ENCODE results near the gene SLC39A9. TPM values are rescaled to one million over a fixed set of nuclear protein-coding genes. Genes with fewer than 3 reads are reported as not detected.

The SLC39A9 gene
- total and polyA plus RNA-seq, 2 of the 13 experiments (the other 11 are each of a cell fraction or from before 2014, with no cell fraction given), result 46.6 to 69.5 TPM

- ATAC-seq (no peak), DNase-seq (ENCODE audit: low spot score) (no peak), FAIRE-seq (no peak)
- Histone ChIP-seq H3K4me3 (replicated peaks in 1 of 3; ENCODE audit: insufficient read depth in 1 of 3, low read depth in 2 of 3, low read length in 3 of 3) (no peak overlapping the region), H2AFZ (ENCODE audit: low read length) (no peak overlapping the region), H3K27me3 (ENCODE audit: control insufficient read depth in 1 of 2, insufficient read depth in 2 of 2, low read length in 2 of 2) (peaks cover 1 to 14% of the 10 kb centered on the region in 2 experiments; a peak in 1 of 5 replicates), H3K27ac (ENCODE audit: extremely low read length, insufficient read depth, low read length) (no peak overlapping the region), H4K20me1 (ENCODE audit: insufficient read depth, low read length) (no peaks in the 10 kb centered on the region), H3K9ac (ENCODE audit: insufficient read depth, low read depth, low read length) (no peak overlapping the region), H3K36me3 (replicated peaks in 1 of 2; ENCODE audit: control insufficient read depth in 1 of 2, insufficient read depth in 2 of 2, low read length in 2 of 2) (no peaks in the 10 kb centered on the region), H3K4me1 (ENCODE audit: insufficient read depth, low read length) (peaks cover 30% of the 10 kb centered on the region), H3K4me2 (ENCODE audit: low read depth, low read length) (no peak overlapping the region), H3K9me3 (ENCODE audit: low read length) (no peaks in the 10 kb centered on the region), H3K79me2 (ENCODE audit: insufficient read depth, low read length) (no peaks in the 10 kb centered on the region)
- CTCF ChIA-PET (ENCODE audit: low intra/inter-chr PET ratio, low total read pairs), result no interaction called here
- 39% methylated on average over 6 of the region's 7 CpGs for WGBS (ENCODE audit: low lambda C conversion rate)
- intact Hi-C loops (cut with micrococcal nuclease; ENCODE audit: unreplicated experiment) (loop anchor here (1.0 kb wide), 1 partner anchor 28 kb away; no protein-coding TSS in a partner anchor), in situ Hi-C loops (cut with HindIII; ENCODE audit: extremely low pct_ligation_motif_present, low pct_unique_long_range_greater_than_20kb) (no loop called here)
- POLR2A ChIA-PET, result no interaction called here
- BruUV-seq (replicated peaks), result no TSS peak
- no peak for TF ChIP-seq ZNF607 (CRISPR knock-in tag; IDR thresholded peaks at IDR 0.05; ENCODE audit: borderline replicate concordance)
- TF ChIP-seq, protein P1, sequence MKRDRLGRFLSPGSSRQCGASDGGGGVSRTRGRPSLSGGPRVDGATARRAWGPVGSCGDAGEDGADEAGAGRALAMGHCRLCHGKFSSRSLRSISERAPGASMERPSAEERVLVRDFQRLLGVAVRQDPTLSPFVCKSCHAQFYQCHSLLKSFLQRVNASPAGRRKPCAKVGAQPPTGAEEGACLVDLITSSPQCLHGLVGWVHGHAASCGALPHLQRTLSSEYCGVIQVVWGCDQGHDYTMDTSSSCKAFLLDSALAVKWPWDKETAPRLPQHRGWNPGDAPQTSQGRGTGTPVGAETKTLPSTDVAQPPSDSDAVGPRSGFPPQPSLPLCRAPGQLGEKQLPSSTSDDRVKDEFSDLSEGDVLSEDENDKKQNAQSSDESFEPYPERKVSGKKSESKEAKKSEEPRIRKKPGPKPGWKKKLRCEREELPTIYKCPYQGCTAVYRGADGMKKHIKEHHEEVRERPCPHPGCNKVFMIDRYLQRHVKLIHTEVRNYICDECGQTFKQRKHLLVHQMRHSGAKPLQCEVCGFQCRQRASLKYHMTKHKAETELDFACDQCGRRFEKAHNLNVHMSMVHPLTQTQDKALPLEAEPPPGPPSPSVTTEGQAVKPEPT (CRISPR knock-in tag; IDR thresholded peaks at IDR 0.05; ENCODE audit: low read depth), result no peak
- TF ChIP-seq MTERF4 (CRISPR knock-in tag; IDR thresholded peaks at IDR 0.05), result no peak
- no peak for TF ChIP-seq MXD4 (CRISPR knock-in tag; IDR thresholded peaks at IDR 0.05)
- TF ChIP-seq POGZ (CRISPR knock-in tag; IDR thresholded peaks at IDR 0.05), result no peak
- TF ChIP-seq ZNF362 (CRISPR knock-in tag; IDR thresholded peaks at IDR 0.05; ENCODE audit: borderline replicate concordance), result no peak
- TF ChIP-seq ZMAT3 (CRISPR knock-in tag; conservative IDR thresholded peaks at IDR 0.05), result no peak
- no peak for TF ChIP-seq GZF1 (CRISPR knock-in tag; IDR thresholded peaks at IDR 0.05)
- TF ChIP-seq CHD4 (IDR thresholded peaks at IDR 0.05; ENCODE audit: borderline replicate concordance, low read length), result no peak
- TF ChIP-seq, protein P2, sequence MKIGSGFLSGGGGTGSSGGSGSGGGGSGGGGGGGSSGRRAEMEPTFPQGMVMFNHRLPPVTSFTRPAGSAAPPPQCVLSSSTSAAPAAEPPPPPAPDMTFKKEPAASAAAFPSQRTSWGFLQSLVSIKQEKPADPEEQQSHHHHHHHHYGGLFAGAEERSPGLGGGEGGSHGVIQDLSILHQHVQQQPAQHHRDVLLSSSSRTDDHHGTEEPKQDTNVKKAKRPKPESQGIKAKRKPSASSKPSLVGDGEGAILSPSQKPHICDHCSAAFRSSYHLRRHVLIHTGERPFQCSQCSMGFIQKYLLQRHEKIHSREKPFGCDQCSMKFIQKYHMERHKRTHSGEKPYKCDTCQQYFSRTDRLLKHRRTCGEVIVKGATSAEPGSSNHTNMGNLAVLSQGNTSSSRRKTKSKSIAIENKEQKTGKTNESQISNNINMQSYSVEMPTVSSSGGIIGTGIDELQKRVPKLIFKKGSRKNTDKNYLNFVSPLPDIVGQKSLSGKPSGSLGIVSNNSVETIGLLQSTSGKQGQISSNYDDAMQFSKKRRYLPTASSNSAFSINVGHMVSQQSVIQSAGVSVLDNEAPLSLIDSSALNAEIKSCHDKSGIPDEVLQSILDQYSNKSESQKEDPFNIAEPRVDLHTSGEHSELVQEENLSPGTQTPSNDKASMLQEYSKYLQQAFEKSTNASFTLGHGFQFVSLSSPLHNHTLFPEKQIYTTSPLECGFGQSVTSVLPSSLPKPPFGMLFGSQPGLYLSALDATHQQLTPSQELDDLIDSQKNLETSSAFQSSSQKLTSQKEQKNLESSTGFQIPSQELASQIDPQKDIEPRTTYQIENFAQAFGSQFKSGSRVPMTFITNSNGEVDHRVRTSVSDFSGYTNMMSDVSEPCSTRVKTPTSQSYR (CRISPR knock-in tag; IDR thresholded peaks at IDR 0.05; ENCODE audit: borderline replicate concordance), result no peak
- no peak for TF ChIP-seq SMAD1 (CRISPR knock-in tag; IDR thresholded peaks at IDR 0.05; ENCODE audit: borderline replicate concordance, low read depth)
- no peak for TF ChIP-seq ZNF724P (CRISPR knock-in tag; IDR thresholded peaks at IDR 0.05; ENCODE audit: borderline replicate concordance)
- TF ChIP-seq ZNF317 (CRISPR knock-in tag; IDR thresholded peaks at IDR 0.05), result no peak
- no peak for TF ChIP-seq KDM4B (CRISPR knock-in tag; IDR thresholded peaks at IDR 0.05)
- no peak for TF ChIP-seq RARA (CRISPR knock-in tag; IDR thresholded peaks at IDR 0.05)
Observed at GRCh38 chr14:69357544-69358200, 40.8 kb upstream of the SLC39A9 start.

Measured in HepG2 (cell line).